Epidermal melanocyte (primary cell): ENCODE data around the gene S1PR5.
"Not testable (repeated sequence)": the region's sequence is repeated elsewhere in the genome, so short reads cannot be mapped to it uniquely, and the experiment has no call there.

Experiments
- DNase-seq: peaks from one replicate; pipeline ENCODE4 v3.0.0; 2011; ENCODE audit warnings: low spot score; ENCODE audit not compliant: insufficient read length

S1PR5 gene

GRCh38 chr19:10544242-10544752 is 27.1 kb upstream of the S1PR5 start:
- DNase-seq = peak; percentile 21

GRCh38 chr19:10543420-10544241 is 26.4 kb upstream of the S1PR5 start, which contains the start of gene ATG4D:
Gene ATG4D, plus strand, starts transcription at chr19:10543904. Its CDS starts 187 bp downstream, at chr19:10544091.
- DNase-seq = peak; percentile 97

- DNase-seq = no peak
These were observed 25.8 kb upstream of the S1PR5 start for GRCh38 chr19:10543059-10543419.

GRCh38 chr19:10539016-10539415 is 21.8 kb upstream of the S1PR5 start:
- not testable (repeated sequence) for DNase-seq

DNA sequence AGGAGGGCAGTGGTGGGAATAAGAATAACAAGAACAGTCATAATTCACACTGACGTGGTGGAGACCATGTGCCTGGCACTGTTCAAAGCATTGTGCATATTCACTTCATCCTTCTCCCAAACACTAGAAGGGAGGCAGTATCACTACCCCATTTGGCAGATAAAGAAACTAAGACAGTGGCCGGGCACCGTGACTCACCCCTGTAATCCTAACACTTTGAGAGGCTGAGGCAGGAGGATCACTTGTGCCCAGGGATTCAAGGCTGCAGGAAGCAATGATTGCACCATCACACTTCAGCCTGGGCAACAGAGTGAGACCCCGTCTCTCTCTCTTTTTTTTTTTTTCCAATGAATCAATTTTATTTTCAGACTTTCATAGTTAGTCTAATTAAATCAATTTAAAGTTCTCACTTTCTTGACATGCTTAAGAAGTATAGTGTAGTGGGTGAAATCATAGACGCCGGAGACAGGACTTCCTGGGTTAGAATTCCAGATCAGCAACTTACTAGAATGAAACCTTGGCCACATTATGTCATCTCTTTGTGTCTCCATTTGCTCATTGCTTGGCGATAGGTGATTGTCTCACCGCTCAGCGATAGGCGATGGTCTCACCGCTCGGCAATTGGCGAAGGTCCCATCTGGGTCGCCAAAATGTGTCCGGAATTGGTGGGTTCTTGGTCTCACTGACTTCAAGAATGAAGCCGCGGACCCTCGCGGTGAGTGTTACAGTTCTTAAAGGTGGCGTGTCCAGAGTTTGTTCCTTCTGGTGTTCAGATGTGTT is 21.1 kb upstream of the S1PR5 start:
- no peak for DNase-seq

- DNase-seq = no peak
These were observed 20.4 kb upstream of the S1PR5 start for GRCh38 chr19:10537668-10538067.

- no peak for DNase-seq
These were observed 18.4 kb upstream of the S1PR5 start for GRCh38 chr19:10535613-10536012.

- peak; percentile 26 for DNase-seq
These were observed 16.6 kb upstream of the S1PR5 start for GRCh38 chr19:10533646-10534386.

- DNase-seq = no peak
These were observed 15.2 kb upstream of the S1PR5 start for GRCh38 chr19:10532457-10532856.

DNA sequence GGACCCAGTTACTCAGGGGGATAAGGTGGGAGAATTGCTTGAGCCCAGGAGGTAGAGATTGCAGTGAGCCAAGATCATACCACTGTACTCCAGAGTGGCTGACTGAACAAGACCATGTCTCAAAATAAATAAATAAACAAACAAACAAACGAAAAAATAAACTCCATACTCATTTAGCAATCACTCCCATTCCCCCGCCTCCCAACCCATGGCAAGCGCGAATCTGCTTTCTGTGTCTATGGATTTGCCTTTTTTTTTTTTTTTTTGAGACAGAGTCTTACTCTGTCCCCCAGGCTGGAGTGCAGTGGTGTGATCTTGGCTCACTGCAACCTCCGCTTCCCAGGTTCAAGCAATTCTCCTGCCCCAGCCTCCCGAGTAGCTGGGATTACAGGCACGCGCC is 9.6 kb upstream of the S1PR5 start:
- not testable (repeated sequence) for DNase-seq

DNA sequence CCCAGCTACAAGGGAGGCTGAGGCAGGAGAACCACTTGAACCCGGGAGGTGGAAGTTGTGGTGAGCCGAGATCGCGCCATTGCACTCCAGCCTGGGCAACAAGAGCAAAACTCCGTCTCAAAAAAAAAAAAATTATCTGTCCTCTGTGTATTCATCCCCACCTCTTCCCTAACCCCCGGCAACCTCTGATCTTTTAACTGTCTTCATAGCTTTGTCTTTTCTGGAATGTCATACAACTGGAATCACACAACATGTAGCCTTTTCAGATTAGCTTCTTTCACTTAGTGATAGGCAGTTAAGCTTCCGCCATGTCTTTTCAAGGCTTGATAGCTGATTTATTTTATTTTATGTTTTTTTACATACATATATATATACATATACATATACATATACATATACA is 8.4 kb upstream of the S1PR5 start:
- peak; percentile 7 for DNase-seq

DNA sequence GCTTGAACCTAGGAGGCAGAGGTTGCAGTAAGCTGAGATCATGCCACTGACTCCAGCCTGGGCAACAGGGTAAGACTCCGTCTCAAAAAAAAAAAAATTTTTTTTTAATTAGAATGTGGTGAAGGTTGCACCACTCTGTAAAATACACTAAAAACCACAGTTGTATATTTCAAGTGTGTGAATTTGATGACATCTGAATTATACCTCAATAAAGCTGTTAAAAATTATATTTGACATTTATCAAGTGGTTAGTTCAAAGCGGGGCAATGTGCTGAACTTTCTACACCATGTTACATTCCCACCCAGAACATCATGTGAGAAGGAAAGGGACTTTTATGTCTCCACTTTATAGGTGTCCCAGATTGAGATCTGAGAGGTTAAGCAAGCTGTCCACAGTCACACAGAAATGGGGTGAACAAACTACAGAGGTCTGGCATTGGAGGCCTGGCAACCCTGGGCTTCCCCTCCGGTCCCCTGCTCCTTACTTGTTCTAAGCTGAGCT is 5.9 kb upstream of the S1PR5 start:
- peak; percentile 10 for DNase-seq

- peak; percentile 9 for DNase-seq
These were observed 4.4 kb upstream of the S1PR5 start for GRCh38 chr19:10521461-10522171.

DNA sequence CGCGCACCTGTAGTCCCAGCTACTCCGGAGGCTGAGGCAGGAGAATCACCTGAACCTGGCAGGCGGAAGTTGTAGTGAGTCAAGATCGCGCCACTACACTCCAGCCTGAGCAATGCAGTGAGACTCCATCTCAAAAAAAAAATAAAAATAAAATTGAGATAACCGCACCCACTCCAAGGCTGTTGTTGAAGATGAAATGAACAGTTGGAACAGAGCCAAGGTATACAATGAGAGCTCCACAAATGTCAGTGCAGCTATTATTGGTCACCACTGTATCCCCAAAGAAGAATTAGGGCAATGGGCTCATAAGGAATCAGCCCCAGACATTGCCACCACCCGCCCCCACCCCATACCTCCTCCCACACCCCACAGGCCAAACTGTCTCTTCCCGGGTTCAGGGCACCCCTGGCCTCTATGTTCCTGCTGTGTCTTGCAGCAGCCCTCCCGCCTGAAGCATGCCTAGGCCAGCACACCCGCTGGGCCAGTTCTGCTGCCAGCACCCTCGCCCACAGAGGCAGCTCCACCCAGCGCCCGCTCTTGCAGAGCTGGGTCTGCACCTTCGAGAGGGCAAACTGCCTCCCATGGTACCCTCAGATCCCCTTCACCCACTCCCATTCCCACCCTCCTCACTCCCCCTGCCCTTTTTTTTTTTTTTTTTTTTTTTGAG is 3.5 kb upstream of the S1PR5 start:
- peak; percentile 11 for DNase-seq

DNA sequence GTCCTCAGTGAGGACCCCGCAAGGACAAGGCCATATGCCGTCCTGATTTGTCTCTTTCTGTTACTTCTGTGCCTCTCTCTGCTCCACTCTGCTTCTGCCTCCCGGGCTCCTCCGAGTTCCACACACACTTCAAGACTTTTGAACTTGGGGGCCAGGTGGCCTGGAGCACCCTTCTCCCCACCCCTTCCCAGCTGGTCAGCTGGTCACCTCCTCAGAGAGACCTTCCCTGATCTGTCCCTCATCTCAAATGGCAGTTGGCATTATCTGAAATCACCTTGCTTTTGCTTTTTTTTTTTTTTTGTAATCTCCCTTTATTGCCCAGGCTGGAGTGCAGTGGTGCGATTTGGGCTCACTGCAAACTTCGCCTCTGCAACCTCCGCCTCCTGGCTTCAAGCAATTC is 2.2 kb upstream of the S1PR5 start:
- peak; percentile 8 for DNase-seq

DNA sequence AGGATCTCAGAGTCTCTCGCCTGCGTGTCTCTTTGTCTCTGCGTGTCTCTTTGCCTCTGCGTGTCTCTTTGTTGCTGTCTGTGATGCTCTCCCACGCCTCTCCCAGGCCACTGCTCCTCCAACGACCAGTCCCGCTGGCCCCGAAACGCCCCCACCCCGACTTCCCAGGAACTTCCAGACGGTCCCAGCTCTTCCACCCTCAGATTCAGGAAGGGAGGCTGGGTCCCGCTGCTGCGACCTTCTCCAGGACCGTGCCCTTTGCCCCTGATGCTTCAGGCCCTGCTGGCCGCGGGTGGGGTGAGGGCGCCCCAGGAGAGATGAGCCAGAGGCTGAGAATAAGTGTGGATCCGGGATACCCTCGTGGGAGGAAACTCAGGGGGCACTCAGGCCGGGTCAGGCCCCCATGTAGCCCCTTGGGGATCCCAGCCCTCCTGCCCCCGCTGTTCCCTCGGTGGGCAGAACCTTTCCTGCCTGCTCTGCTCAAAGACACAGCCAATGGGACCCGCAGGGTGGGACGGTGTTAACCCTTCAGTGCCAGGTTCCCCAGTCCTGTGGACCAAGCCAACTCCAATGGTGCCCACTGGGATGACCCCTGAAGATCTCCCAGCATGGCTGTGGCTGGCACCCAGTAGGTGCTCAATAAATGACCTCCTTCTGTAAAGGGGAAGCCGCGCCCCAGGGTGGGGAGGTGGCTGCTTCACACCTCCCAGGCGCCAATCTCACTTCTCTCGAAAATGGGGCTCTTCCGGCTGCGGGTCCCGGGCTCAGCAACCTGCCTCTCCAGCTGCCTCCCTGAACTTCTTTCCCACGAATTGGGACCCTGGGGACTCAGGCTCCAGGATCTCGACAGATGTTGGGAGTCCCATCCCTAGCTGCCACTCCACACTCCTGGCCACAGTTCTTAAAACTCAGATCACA is 1.5 kb upstream of the S1PR5 start:
- DNase-seq = peak; percentile 9

GRCh38 chr19:10517760-10518443 is 655 bp upstream of the S1PR5 start:
- peak; percentile 16 for DNase-seq

- DNase-seq = peak; percentile 11
These were observed 468 bp downstream of the S1PR5 start for GRCh38 chr19:10516671-10517286.
